BLaER1 treated with 17β-estradiol and CSF1 and Interleukin-3, amounts not matched to agents 10 nM and 100 nM (cell line): ENCODE results near the gene ISL2.

Source experiments
- H3K27ac ChIP-seq, 11 experiments: shearing (Covaris generic); formaldehyde crosslinking; 2 replicates each; pipeline ENCODE4 v1.8.1; 2022
- H3K27me3 ChIP-seq, 11 experiments: shearing (Covaris generic); formaldehyde crosslinking; 2 replicates each; pipeline ENCODE4 v1.8.1; 2022
- H3K36me3 ChIP-seq, 11 experiments: shearing (Covaris generic); formaldehyde crosslinking; 2 replicates each; pipeline ENCODE4 v1.8.1; 2022
- H3K4me1 ChIP-seq, 10 experiments: shearing (Covaris generic); formaldehyde crosslinking; 2 replicates each; pipeline ENCODE4 v1.8.1; 2022
- H3K4me2 ChIP-seq, 11 experiments: shearing (Covaris generic); formaldehyde crosslinking; 2 replicates each; pipeline ENCODE4 v1.8.1; 2022
- H3K4me3 ChIP-seq, 10 experiments: shearing (Covaris generic); formaldehyde crosslinking; 2 replicates each; pipeline ENCODE4 v1.8.1; 2022
- H3K9ac ChIP-seq, 11 experiments: shearing (Covaris generic); formaldehyde crosslinking; 2 replicates each; pipeline ENCODE4 v1.8.1; 2022
- H3K9me3 ChIP-seq, 11 experiments: shearing (Covaris generic); formaldehyde crosslinking; replicated peaks in 1 of 11; 2 replicates each; pipeline ENCODE4 v1.8.1; 2022
- H4K20me1 ChIP-seq, 11 experiments: shearing (Covaris generic); formaldehyde crosslinking; 2 replicates each; pipeline ENCODE4 v1.8.1; 2022
- Cebpa-rat ChIP-seq, 11 experiments: shearing (Covaris generic); IDR thresholded peaks; 2 replicates each; pipeline ENCODE4 v1.8.1; 2022

ISL2 gene

DNA sequence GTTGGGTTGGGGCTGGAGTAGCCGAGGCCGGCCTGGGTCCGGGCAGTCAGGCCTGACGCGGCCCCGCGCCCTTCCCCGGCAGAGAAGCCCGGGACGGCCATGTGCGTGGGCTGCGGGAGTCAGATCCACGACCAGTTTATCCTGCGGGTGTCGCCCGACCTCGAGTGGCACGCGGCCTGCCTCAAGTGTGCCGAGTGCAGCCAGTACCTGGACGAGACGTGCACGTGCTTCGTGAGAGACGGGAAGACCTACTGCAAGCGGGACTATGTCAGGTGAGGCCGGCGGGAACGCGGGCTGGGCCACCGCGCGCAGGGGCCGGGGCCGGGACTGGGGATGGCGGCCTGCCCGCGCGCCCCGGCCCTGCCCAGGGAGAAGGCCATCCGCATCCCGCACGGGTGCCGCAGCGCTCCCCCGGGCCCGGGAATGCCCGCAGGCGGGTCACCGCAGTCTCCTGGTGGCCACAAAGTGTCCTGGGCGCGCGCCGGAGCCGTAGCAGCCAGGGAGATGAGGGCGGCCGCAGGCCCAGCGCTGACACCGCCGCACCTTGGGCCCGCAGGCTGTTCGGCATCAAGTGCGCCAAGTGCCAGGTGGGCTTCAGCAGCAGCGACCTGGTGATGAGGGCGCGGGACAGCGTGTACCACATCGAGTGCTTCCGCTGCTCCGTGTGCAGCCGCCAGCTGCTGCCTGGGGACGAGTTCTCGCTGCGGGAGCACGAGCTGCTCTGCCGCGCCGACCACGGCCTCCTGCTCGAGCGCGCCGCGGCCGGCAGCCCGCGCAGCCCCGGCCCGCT is 1.3 kb downstream of the ISL2 start:
- no peak overlapping the region for H3K27ac ChIP-seq
- no peaks in the 10 kb centered on the region for H3K36me3 ChIP-seq
- H4K20me1 ChIP-seq, result peaks cover 0 to 69% (median 55%) of the 10 kb centered on the region in 11 experiments; a peak in 20 of 22 replicates
- peaks cover 75 to 94% (median 87%) of the 10 kb centered on the region in 11 experiments for H3K27me3 ChIP-seq
- H3K4me1 ChIP-seq, result peaks cover 23 to 66% (median 46%) of the 10 kb centered on the region in 10 experiments
- H3K4me2 ChIP-seq, result peak overlapping the region in 5 of 11 experiments; percentile 23 to 98 (median 61); a peak in 8 of 22 replicates
- H3K9me3 ChIP-seq, result peaks cover 7 to 24% (median 11%) of the 10 kb centered on the region in 11 experiments
- no peak for TF ChIP-seq Cebpa-rat (IDR thresholded peaks at IDR 0.05)
- H3K4me3 ChIP-seq, result peak overlapping the region in 5 of 10 experiments; percentile 2 to 23 (median 20); a peak in 6 of 20 replicates
- H3K9ac ChIP-seq, result no peak overlapping the region

GRCh38 chr15:76338486-76339304 is 2.1 kb downstream of the ISL2 start:
- Histone ChIP-seq H3K4me1 (peaks cover 23 to 66% (median 46%) of the 10 kb centered on the region in 10 experiments), H3K27ac (no peak overlapping the region), H3K9ac (no peak overlapping the region), H3K27me3 (peaks cover 83 to 100% (median 95%) of the 10 kb centered on the region in 11 experiments), H3K4me2 (peak overlapping the region in 6 of 11 experiments; percentile 23 to 98 (median 77); a peak in 8 of 22 replicates), H3K9me3 (peaks cover 13 to 32% (median 19%) of the 10 kb centered on the region in 11 experiments), H3K4me3 (peak overlapping the region in 5 of 10 experiments; percentile 2 to 58 (median 20); a peak in 7 of 20 replicates), H3K36me3 (no peaks in the 10 kb centered on the region), H4K20me1 (peaks cover 0 to 71% (median 55%) of the 10 kb centered on the region in 11 experiments; a peak in 20 of 22 replicates)
- no peak for TF ChIP-seq Cebpa-rat (IDR thresholded peaks at IDR 0.05)

- Histone ChIP-seq H3K4me1 (peaks cover 23 to 66% (median 46%) of the 10 kb centered on the region in 10 experiments), H3K9ac (peak overlapping the region in 2 of 11 experiments; percentile 6 to 41; a peak in 2 of 22 replicates), H3K4me3 (peak overlapping the region in 9 of 10 experiments; percentile 22 to 58 (median 47); a peak in 15 of 20 replicates), H3K9me3 (peaks cover 13 to 34% (median 22%) of the 10 kb centered on the region in 11 experiments), H3K27ac (no peak overlapping the region), H4K20me1 (peaks cover 0 to 73% (median 57%) of the 10 kb centered on the region in 11 experiments; a peak in 20 of 22 replicates), H3K36me3 (no peaks in the 10 kb centered on the region), H3K4me2 (peak overlapping the region; percentile 71 to 98 (median 82)), H3K27me3 (peaks cover 92 to 100% (median 100%) of the 10 kb centered on the region in 11 experiments)
- TF ChIP-seq Cebpa-rat (IDR thresholded peaks at IDR 0.05), result no peak
These were observed 3.0 kb downstream of the ISL2 start for GRCh38 chr15:76339305-76340197.

DNA sequence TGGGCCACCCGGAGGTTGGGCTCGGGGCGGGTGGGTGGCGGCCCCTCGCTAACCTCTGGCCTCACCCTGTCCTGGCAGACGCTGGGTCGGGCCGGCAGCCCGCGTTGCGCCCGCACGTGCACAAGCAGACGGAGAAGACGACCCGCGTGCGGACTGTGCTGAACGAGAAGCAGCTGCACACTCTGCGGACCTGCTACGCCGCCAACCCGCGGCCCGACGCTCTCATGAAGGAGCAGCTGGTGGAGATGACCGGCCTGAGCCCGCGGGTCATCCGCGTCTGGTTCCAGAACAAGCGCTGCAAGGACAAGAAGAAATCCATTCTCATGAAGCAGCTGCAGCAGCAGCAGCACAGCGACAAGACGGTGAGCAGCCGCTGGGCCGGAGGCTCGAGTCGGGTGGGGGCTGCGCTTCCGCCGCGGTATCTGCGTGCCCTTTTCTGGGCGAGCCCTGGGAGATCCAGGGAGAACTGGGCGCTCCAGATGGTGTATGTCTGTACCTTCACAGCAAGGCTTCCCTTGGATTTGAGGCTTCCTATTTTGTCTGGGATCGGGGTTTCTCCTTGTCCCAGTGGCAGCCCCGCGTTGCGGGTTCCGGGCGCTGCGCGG is 3.7 kb downstream of the ISL2 start:
- H3K27me3 ChIP-seq, result peaks cover 96 to 100% (median 100%) of the 10 kb centered on the region in 11 experiments
- no peak for TF ChIP-seq Cebpa-rat (IDR thresholded peaks at IDR 0.05)
- no peak overlapping the region for H3K27ac ChIP-seq

GRCh38 chr15:76340803-76341365 is 4.3 kb downstream of the ISL2 start:
- no peak for TF ChIP-seq Cebpa-rat (IDR thresholded peaks at IDR 0.05)
- H4K20me1 ChIP-seq, result peaks cover 0 to 79% (median 63%) of the 10 kb centered on the region in 11 experiments; a peak in 20 of 22 replicates
- H3K4me1 ChIP-seq, result peaks cover 23 to 58% (median 40%) of the 10 kb centered on the region in 10 experiments
- no peak overlapping the region for H3K27ac ChIP-seq
- no peaks in the 10 kb centered on the region for H3K36me3 ChIP-seq
- H3K4me2 ChIP-seq, result peak overlapping the region; percentile 71 to 98 (median 82)
- peaks cover 100% of the 10 kb centered on the region in 11 experiments for H3K27me3 ChIP-seq
- peak overlapping the region; percentile 22 to 58 (median 48); a peak in 18 of 20 replicates for H3K4me3 ChIP-seq
- peaks cover 13 to 35% (median 26%) of the 10 kb centered on the region in 11 experiments for H3K9me3 ChIP-seq
- no peak overlapping the region; a peak in 1 of 22 replicates for H3K9ac ChIP-seq

More for the DNA sequence above, 3.7 kb downstream of the ISL2 start:
- peak overlapping the region; percentile 71 to 98 (median 82) for H3K4me2 ChIP-seq
- H3K9me3 ChIP-seq, result peaks cover 13 to 30% (median 21%) of the 10 kb centered on the region in 11 experiments
- peaks cover 23 to 64% (median 45%) of the 10 kb centered on the region in 10 experiments for H3K4me1 ChIP-seq
- no peaks in the 10 kb centered on the region for H3K36me3 ChIP-seq
- H4K20me1 ChIP-seq, result peaks cover 0 to 75% (median 62%) of the 10 kb centered on the region in 11 experiments; a peak in 20 of 22 replicates
- H3K4me3 ChIP-seq, result peak overlapping the region; percentile 22 to 58 (median 48); a peak in 18 of 20 replicates
- H3K9ac ChIP-seq, result peak overlapping the region in 1 of 11 experiments; percentile 41; a peak in 2 of 22 replicates

GRCh38 chr15:76341366-76342057 is 4.9 kb downstream of the ISL2 start:
- H3K4me3 ChIP-seq, result peak overlapping the region; percentile 38 to 58 (median 48)
- peaks cover 23 to 53% (median 34%) of the 10 kb centered on the region in 10 experiments for H3K4me1 ChIP-seq
- no peak for TF ChIP-seq Cebpa-rat (IDR thresholded peaks at IDR 0.05)
- H3K36me3 ChIP-seq, result peaks cover 0 to 6% (median 4%) of the 10 kb centered on the region in 11 experiments; a peak in 7 of 22 replicates
- H3K4me2 ChIP-seq, result peak overlapping the region; percentile 71 to 98 (median 82)
- no peak overlapping the region for H3K27ac ChIP-seq
- H3K9ac ChIP-seq, result no peak overlapping the region
- peaks cover 100% of the 10 kb centered on the region in 11 experiments for H3K27me3 ChIP-seq
- peaks cover 18 to 41% (median 32%) of the 10 kb centered on the region in 11 experiments for H3K9me3 ChIP-seq
- H4K20me1 ChIP-seq, result peaks cover 0 to 80% (median 63%) of the 10 kb centered on the region in 11 experiments; a peak in 20 of 22 replicates

GRCh38 chr15:76342058-76342381 is 5.4 kb downstream of the ISL2 start:
- no peak for TF ChIP-seq Cebpa-rat (IDR thresholded peaks at IDR 0.05)
- peaks cover 0 to 11% (median 8%) of the 10 kb centered on the region in 11 experiments; a peak in 15 of 22 replicates for H3K36me3 ChIP-seq
- H3K9me3 ChIP-seq, result peaks cover 23 to 46% (median 37%) of the 10 kb centered on the region in 11 experiments
- H4K20me1 ChIP-seq, result peaks cover 0 to 83% (median 63%) of the 10 kb centered on the region in 11 experiments; a peak in 20 of 22 replicates
- H3K4me1 ChIP-seq, result peaks cover 23 to 48% (median 32%) of the 10 kb centered on the region in 10 experiments
- H3K4me3 ChIP-seq, result peak overlapping the region in 8 of 10 experiments; percentile 38 to 58 (median 48); a peak in 9 of 20 replicates
- H3K27me3 ChIP-seq, result peaks cover 100% of the 10 kb centered on the region in 11 experiments
- H3K27ac ChIP-seq, result no peak overlapping the region
- H3K4me2 ChIP-seq, result peak overlapping the region; percentile 71 to 98 (median 82); a peak in 16 of 22 replicates
- H3K9ac ChIP-seq, result no peak overlapping the region
